ENCODE measurements around the gene GK. TPM values are rescaled to one million over a fixed set of nuclear protein-coding genes. Genes with fewer than 3 reads are reported as not detected.

Gene GK
- total RNA-seq, 1 experiment from 2014 or later: 7.5 TPM

- DNase-seq (ENCODE audit: low spot score): no peak
- Mint-ChIP-seq H3K27me3 (ENCODE audit: low read depth) (no peaks in the 10 kb centered on the region), H3K9me3 (no peaks in the 10 kb centered on the region), H3K4me3 (no peak overlapping the region), H3K27ac (no peak overlapping the region), H3K4me1 (peaks cover 7% of the 10 kb centered on the region; the same call in 1 of the 2 replicates), H3K36me3 (no peaks in the 10 kb centered on the region)
- ATAC-seq: no peak
- TF ChIP-seq KAT7 (CRISPR knock-in tag; IDR thresholded peaks at IDR 0.05; ENCODE audit: borderline replicate concordance) (no peak), FOXK1 (CRISPR knock-in tag; IDR thresholded peaks at IDR 0.05) (no peak)
- ChIA-PET POLR2A (no interaction called here), CTCF (interaction anchor here (2.0 kb wide), 1 partner anchor 12 kb away, joined by 8 read pairs; no protein-coding TSS in a partner anchor)
These were observed 6.2 kb downstream of the GK start for GRCh38 chrX:30659421-30659820.

GRCh38 chrX:30661228-30661627, 8.0 kb downstream of the GK start:
- ATAC-seq: no peak
- CTCF ChIA-PET: interaction anchor here (2.0 kb wide), 1 partner anchor 10 kb away, joined by 8 read pairs; no protein-coding TSS in a partner anchor

More at GRCh38 chrX:30661228-30661627, 8.0 kb downstream of the GK start:
- Mint-ChIP-seq H3K36me3 (no peaks in the 10 kb centered on the region), H3K27ac (no peak overlapping the region), H3K4me1 (peaks cover 7% of the 10 kb centered on the region; the same call in 1 of the 2 replicates), H3K9me3 (no peaks in the 10 kb centered on the region), H3K27me3 (ENCODE audit: low read depth) (no peaks in the 10 kb centered on the region), H3K4me3 (no peak overlapping the region)
- DNase-seq (ENCODE audit: low spot score): no peak
- POLR2A ChIA-PET: no interaction called here
- no peak for TF ChIP-seq USF2 (CRISPR knock-in tag; IDR thresholded peaks at IDR 0.05)
- TF ChIP-seq ATF3 (CRISPR knock-in tag; conservative IDR thresholded peaks at IDR 0.05): no peak
- no peak for TF ChIP-seq ZNF317 (CRISPR knock-in tag; IDR thresholded peaks at IDR 0.05; ENCODE audit: borderline replicate concordance, low read depth)
- no peak for TF ChIP-seq AR (CRISPR knock-in tag; IDR thresholded peaks at IDR 0.05)
- TF ChIP-seq ERG (CRISPR knock-in tag; IDR thresholded peaks at IDR 0.05): no peak
- no peak for TF ChIP-seq JUN (CRISPR knock-in tag; IDR thresholded peaks at IDR 0.05)
- no peak for TF ChIP-seq E2F5 (CRISPR knock-in tag; IDR thresholded peaks at IDR 0.05)
- TF ChIP-seq PRRX2 (CRISPR knock-in tag; IDR thresholded peaks at IDR 0.05): no peak
- no peak for TF ChIP-seq MLX (CRISPR knock-in tag; IDR thresholded peaks at IDR 0.05)
- TF ChIP-seq ARID4B (CRISPR knock-in tag; IDR thresholded peaks at IDR 0.05; ENCODE audit: borderline replicate concordance): no peak
- no peak for TF ChIP-seq CTCF (IDR thresholded peaks at IDR 0.05)
